GM19023 (cell line): Measurements from ENCODE around the gene TNRC6C.
"Not testable (repeated sequence)": the region's sequence is repeated elsewhere in the genome, so short reads cannot be mapped to it uniquely, and the experiment has no call there.

Experiments
- ATAC-seq: cut with Tn5 transposase; IDR thresholded peaks from one replicate; pipeline ENCODE4 v1.9.1; 2021; ENCODE audit warnings: mild to moderate bottlenecking, moderate library complexity; ENCODE audit not compliant: unreplicated experiment

Gene TNRC6C

GRCh38 chr17:78075545-78075944, 117.0 kb downstream of the TNRC6C start:
- no peak for ATAC-seq

GRCh38 chr17:78079253-78079652, 120.8 kb downstream of the TNRC6C start:
- ATAC-seq: no peak

DNA sequence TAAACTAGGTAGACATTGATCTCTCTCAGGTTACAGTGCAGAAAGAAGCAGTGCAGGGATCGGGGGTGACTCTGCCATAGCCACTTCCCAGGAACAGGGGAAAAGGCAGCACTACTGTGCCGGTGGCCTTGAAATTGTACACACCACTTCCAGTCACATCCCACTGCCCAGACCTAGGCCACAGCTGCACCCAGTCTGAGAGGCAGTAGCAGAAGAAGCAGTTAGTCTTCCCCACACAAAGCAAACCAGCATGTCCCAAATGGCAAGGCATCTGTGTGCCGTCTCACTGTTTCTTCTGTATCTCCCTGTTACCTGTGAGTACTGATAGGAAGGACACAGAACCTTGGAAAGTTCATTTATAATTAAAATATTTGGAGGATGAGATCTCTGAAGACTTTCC, 123.0 kb downstream of the TNRC6C start:
- ATAC-seq: no peak

GRCh38 chr17:78082355-78082872, 123.9 kb downstream of the TNRC6C start:
- ATAC-seq: not testable (repeated sequence)

DNA sequence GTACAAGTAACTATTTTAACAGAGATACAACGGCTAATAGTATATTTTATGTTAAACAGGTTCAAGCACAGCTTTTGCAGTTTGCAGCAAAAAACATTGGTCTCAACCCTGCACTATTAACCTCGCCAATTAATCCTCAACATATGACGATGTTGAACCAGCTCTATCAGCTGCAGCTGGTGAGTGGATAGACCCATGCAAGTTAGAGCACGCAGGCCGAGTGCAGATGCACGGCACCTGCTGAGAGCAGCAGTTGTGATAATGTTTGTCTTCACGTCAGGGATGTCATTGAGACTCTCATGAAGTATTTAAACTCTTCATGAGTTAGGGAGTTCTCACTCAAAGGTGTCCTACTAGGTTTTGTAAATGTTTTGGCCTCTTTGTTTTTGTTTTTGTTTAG, 124.5 kb downstream of the TNRC6C start:
- ATAC-seq: no peak

DNA sequence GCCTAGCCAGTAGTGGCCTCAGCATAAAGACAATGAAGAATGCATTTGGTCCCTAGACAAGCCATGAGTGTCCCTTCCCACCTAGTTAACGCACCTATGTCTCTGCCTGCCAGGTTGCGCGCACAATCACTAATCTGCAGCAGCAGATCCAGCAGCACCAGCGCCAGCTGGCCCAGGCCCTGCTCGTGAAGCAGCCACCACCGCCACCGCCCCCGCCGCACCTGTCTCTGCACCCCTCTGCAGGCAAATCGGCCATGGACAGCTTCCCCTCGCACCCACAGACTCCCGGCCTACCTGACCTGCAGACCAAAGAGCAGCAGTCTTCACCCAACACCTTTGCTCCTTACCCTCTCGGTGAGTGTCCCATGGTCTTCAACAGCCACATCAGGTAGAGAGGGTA, 128.2 kb downstream of the TNRC6C start:
- ATAC-seq: no peak

DNA sequence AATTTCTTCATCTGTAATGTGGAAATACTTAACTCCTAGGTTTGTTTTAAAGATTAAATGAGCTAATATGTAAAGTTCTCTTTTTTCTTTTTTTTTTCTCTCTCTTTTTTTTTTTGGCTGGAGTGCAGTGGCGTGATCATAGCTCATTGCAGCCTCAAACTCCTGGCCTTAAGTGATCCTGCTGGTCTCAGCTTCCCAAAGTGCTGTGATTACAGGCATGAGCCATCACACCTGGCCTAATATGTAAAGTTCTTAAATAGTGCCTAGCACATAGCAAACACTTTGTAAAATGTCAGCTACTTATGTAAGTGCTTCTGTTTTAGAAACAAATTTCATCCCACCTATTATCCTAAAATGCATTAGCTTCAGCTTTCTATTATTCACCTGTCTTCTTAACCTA, 130.0 kb downstream of the TNRC6C start:
- ATAC-seq: no peak

DNA sequence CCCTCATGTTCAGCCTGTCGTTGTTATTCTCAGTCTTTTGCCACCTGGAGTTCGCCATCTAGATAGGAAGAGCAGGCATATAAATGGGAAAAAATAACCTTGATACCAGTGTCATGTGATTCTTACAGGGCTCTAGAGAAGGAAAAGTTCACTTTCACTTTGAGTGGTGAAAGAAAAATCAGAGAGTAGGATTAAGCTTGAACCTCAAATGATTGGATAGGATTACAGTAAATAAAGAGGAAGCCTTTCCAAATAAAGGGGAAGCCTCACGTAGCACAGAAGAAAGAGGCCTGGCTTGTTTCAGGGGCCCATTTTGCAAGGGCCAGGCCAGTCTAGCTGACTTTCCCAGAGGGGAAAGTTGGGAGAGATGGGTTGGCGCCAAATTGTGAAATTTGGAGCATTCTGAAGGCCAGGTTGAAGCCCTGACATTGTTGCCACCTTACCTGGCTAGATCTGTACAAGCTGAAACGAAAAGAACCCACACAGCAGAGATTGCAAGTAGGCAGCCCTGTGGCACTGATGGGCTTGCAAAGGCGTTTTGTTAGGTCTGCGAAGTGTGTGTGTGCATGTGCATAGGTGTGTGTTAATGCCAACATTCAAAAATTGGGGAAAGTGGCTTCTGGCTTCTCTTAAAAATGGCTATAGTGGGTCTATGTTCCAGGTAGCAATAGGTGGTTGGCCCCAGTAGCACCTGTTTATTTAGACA, 131.2 kb downstream of the TNRC6C start:
- no peak for ATAC-seq

DNA sequence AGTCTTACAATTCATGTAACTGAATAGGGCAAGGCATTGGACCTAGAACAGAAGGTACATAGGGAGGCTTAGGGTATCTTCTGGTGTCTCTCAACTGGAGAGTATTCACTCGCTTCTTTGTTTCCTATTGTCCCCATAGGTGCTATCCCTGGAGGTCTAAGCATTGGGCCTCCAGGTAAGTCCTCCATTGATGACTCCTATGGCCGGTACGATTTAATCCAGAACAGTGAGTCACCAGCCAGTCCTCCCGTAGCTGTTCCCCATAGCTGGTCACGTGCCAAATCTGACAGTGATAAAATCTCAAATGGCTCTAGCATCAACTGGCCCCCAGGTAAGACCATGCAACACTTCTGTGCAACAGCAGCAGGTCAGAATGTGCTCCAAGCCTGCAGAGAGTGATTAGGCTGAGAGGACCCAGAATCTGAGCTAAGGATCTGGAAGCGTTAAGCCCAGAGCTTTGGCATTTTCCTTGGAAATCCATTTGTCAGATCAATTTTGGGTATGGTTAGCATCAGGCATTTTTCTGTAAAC, 134.4 kb downstream of the TNRC6C start:
- no peak for ATAC-seq

DNA sequence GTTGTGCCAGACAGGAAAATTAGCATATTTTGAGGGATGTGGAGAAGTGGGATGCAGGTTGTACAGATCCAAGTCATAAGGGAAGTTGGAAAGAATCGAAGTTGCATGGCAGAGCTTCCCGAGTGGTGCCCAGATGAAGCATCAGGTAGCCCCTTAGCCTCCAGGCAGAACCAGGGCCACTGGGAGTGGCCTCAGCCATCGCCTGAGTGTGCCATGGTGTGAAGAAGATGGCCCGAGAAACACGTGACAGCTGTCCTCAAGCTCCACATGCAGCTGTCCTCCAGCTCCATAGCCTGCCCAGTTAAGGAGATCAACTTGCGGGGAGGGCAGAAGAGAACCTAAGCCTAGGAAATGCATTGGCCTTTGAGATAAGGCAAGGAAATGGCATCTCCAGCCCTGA, 136.5 kb downstream of the TNRC6C start:
- ATAC-seq: no peak

DNA sequence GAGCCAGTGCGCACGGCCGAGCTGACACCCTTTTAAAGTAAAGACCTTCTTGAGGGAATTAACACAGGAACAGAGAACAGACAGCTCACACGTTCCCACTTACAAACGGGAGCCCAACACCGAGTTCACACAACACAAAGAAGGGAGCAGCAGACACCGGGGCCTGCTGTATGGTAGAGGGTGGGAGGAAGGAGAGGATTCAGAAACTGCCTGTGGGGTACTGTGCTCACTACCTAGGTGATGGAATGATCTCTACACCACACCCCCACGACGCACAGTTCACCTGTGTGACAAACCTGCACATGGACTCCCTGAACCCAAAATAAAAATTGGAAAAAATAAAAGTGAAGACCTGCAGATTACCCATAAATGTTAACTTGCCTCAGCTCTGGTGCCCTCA, 137.6 kb downstream of the TNRC6C start:
- ATAC-seq: no peak

GRCh38 chr17:78101112-78101511, 142.6 kb downstream of the TNRC6C start:
- ATAC-seq: no peak

DNA sequence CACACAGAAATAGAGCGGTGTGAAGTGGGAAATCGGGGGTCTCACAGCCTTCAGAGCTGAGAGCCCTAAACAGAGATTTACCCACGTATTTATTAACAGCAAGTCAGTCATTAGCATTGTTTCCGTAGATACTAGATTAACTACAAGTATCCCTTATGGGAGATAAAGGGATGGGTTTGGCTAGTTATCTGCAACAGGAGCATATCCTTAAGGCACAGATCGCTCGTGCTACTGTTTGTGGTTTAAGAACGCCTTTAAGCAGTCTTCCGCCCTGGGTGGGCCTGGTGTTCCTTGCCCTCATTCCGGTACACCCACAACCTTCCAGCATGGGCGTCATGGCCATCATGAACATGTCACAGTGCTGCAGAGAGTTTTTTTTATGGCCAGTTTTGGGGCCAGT, 143.0 kb downstream of the TNRC6C start:
- no peak for ATAC-seq

- ATAC-seq: no peak
Measured at GRCh38 chr17:78103311-78103710, 144.8 kb downstream of the TNRC6C start.

- ATAC-seq: no peak
Measured at GRCh38 chr17:78104540-78104941, 146.0 kb downstream of the TNRC6C start.

- ATAC-seq: no peak
Measured at GRCh38 chr17:78105101-78105500, 146.6 kb downstream of the TNRC6C start.

DNA sequence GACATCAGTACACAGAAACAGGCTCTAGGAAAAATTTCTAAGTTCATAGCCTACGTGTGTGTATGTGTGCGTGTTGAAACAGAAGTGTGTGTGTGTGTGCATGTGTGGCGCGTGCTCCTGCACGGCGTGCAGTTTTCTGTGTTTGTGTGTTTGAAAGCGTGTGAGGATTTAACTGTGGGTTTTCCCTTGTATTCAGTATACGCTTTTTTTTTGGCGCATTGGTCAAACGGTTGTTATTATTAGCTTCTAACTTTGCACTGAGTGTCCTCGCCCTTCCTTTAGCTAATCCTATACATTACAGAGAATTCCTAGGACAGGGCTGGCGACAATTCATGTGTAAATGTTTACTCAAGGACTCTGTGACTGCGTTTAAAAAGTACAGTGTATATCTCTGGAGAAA, 147.0 kb downstream of the TNRC6C start:
- ATAC-seq: no peak

- ATAC-seq: no peak
Measured at GRCh38 chr17:78106211-78106610, 147.7 kb downstream of the TNRC6C start.

- no peak for ATAC-seq
Measured at GRCh38 chr17:78107457-78107856, 149.0 kb downstream of the TNRC6C start.

DNA sequence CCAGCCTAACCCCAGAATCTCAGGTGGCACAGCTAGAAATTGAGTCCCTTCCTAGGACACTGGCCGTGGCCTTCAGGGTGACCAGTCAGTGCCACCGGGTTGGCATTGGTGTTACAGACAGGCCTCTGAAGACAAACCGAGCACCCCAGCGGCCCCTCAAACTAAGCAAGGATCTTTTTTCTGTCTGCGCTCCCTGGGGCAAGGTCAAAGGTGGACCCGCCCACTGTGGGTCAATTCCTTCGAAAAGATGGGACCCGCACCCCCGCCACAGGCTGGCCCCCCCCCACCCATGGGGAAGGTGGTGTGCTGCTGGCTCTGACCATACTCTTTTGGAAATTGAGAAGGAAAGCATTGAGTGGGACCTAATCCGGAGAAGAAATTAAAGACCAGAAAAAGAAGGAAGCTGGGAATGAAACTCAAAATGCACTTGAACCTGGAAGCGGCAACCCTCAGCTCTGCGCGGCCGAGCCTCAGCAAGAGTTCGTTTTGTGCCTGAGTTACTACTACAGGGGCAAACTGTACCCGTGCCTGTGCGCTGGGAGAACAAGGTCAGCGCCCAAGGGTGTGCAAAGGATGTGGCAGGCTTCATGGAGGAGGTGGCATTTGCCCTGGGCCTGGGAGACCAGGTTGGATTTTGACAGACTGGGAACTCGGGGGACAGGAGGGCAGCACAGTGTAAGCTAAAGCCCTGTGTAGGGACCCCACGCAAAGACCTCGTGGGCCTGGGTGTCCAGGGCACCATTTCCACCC, 149.6 kb downstream of the TNRC6C start:
- ATAC-seq: no peak

DNA sequence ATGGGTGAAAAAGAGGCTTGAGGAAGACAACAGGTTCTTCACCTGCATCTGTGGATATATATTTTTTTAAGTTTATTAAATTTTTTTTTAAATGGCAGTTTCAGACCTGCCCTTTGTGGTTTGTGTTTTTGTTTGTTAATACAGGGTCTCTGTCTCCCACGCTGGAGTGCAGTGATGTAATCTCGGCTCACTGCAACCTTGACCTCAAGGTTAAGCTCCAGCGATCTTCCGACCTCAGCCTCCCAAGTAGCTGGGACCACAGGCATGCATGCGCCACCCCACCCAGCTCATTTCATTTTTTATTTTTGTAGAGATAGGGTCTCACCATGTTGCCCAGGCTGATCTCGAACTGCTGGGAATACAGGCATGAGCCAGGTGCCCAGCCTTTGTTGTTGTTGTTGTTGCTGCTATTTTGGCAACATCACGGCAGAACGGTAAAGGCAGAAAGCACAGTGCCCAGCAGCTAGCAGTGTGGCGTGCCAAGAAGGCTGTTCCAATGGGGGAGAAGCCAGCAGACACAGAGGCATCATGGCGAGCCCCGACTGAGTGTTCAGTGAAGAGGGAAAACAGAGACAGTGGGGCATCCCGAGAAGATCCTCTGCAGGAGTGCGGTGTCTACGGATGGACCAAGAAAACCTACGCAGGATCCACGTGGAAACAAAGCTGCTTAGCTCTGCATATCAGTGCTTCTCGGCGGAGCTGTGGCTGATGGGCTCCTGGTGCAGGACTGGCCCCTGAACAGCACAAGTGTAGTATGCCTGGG, 150.4 kb downstream of the TNRC6C start:
- no peak for ATAC-seq

- no peak for ATAC-seq
Measured at GRCh38 chr17:78109489-78109761, 150.9 kb downstream of the TNRC6C start.
